ENCODE data around the gene ZP1.

Gene ZP1

GRCh38 chr11:60872124-60872960, 5.0 kb downstream of the ZP1 start:
- H3K27ac ChIP-seq, result no peak overlapping the region
- TF ChIP-seq CTCF (conservative IDR thresholded peaks at IDR 0.05), result no peak

- TF ChIP-seq CTCF (conservative IDR thresholded peaks at IDR 0.05), result no peak
- no peak overlapping the region for H3K27ac ChIP-seq
Measured at GRCh38 chr11:60872961-60873524, 5.7 kb downstream of the ZP1 start.

GRCh38 chr11:60873533-60873932, 6.2 kb downstream of the ZP1 start:
- H3K27ac ChIP-seq, result no peak overlapping the region
- TF ChIP-seq CTCF (conservative IDR thresholded peaks at IDR 0.05), result no peak

- TF ChIP-seq CTCF (conservative IDR thresholded peaks at IDR 0.05), result no peak
- H3K27ac ChIP-seq, result 0 out of 2 replicates have a peak overlapping the region, but pooled peaks have one; percentile 5
Measured at GRCh38 chr11:60874421-60875365, 7.4 kb downstream of the ZP1 start.

- no peak for TF ChIP-seq CTCF (conservative IDR thresholded peaks at IDR 0.05)
- H3K27ac ChIP-seq, result no peak overlapping the region
Measured at GRCh38 chr11:60875366-60876167, 8.2 kb downstream of the ZP1 start.

- H3K27ac ChIP-seq, result no peak overlapping the region
- no peak for TF ChIP-seq CTCF (conservative IDR thresholded peaks at IDR 0.05)
Measured at GRCh38 chr11:60876168-60876485, 8.8 kb downstream of the ZP1 start.
